NB4 (cell line): Measurements from ENCODE around the gene PSMD5.
A peak's percentile ranks its signal among the peaks of the same experiment; 100 is the strongest.

ENCODE experiments used
- DNase-seq: peaks from one replicate; pipeline ENCODE4 v3.0.0; 2010; ENCODE audit warnings: low read depth
- H3K4me3 ChIP-seq: one replicate; pipeline ENCODE4 v1.5.1; 2011; ENCODE audit warnings: mild to moderate bottlenecking, low read depth, low read length, moderate library complexity
- MYC ChIP-seq: IDR thresholded peaks from 2 replicates; pipeline ENCODE4 v1.6.1; 2011; ENCODE audit warnings: low read depth, low read length
- POLR2A ChIP-seq: IDR thresholded peaks from 2 replicates; pipeline ENCODE4 v1.6.1; 2011; ENCODE audit warnings: mild to moderate bottlenecking; ENCODE audit not compliant: insufficient read length; ENCODE audit errors: extremely low read depth
- TF ChIP-seq, protein P1 (sequence below): IDR thresholded peaks from one replicate; pipeline ENCODE4 v1.5.1; 2012; ENCODE audit warnings: low read depth, low read length
- TF ChIP-seq, protein P2 (sequence below): IDR thresholded peaks from 2 replicates; pipeline ENCODE4 v1.6.1; 2011; ENCODE audit warnings: low read depth, low read length

The PSMD5 gene

DNA sequence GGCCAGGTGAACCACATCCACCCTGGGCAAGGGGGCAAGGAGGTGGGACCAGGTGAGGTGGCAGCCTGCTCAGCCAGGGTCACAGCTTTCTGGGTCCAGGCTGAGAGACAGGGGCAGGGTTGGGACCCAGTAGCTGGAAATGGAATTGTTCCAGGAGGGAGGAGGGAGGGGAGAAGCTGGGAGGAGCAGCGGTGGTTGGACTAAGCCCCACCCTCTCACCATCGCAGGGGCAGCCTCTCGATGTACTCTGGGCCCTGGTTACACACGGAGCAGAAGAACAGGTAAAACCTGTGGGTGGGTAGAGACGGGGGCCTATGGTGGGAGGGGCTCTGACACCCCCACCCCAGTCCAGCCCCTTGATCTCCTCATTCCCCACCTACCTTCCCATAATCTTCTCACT is 23.1 kb upstream of the PSMD5 start:
- DNase-seq, result no peak
- H3K4me3 ChIP-seq, result no peak overlapping the region
- TF ChIP-seq POLR2A (no peak), MYC (no peak)
- TF ChIP-seq, protein P1, sequence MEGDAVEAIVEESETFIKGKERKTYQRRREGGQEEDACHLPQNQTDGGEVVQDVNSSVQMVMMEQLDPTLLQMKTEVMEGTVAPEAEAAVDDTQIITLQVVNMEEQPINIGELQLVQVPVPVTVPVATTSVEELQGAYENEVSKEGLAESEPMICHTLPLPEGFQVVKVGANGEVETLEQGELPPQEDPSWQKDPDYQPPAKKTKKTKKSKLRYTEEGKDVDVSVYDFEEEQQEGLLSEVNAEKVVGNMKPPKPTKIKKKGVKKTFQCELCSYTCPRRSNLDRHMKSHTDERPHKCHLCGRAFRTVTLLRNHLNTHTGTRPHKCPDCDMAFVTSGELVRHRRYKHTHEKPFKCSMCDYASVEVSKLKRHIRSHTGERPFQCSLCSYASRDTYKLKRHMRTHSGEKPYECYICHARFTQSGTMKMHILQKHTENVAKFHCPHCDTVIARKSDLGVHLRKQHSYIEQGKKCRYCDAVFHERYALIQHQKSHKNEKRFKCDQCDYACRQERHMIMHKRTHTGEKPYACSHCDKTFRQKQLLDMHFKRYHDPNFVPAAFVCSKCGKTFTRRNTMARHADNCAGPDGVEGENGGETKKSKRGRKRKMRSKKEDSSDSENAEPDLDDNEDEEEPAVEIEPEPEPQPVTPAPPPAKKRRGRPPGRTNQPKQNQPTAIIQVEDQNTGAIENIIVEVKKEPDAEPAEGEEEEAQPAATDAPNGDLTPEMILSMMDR, result no peak
- TF ChIP-seq, protein P2, sequence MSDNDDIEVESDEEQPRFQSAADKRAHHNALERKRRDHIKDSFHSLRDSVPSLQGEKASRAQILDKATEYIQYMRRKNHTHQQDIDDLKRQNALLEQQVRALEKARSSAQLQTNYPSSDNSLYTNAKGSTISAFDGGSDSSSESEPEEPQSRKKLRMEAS, result no peak

DNA sequence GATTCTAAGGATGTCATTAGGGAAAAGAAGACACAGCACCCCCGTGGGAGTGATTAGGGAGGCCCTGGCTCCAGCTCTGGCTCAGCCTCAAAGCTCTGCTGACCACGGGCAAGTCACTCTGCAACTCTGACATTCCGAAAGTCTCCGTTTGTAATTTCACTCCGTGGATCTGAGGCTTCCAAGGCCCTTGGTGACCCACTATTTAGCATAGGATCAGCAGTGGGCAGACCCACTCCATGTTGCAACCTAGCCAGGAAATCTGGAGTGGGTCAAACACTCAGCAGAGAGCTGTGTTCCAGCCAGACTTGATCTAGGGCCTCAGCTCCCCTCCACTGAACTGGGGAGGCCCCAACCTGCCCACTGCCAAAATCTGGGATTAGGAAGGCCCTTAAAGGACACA is 22.5 kb upstream of the PSMD5 start:
- no peak overlapping the region for H3K4me3 ChIP-seq
- no peak for DNase-seq
- no peak for TF ChIP-seq POLR2A
- TF ChIP-seq, protein P1, result no peak
- TF ChIP-seq, protein P2, result no peak
- TF ChIP-seq MYC, result no peak

DNA sequence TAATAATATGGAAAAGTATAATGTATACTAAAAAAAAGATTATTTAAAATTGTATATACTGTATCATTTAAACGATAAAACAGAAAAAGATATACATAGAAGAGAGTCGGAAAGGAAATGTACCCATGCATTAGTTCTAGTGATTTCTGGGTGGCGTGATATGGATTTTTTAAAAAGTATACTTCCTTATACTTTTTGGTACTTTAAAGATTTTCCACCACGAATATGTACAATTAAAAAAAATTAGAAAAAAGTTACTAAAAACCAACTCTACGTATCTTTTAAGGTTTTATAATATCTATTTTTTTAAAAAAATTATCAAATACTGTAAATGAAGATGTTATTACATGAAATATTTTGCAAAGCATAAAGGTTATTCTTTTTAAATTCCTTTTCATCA is 22.0 kb upstream of the PSMD5 start:
- DNase-seq, result no peak
- H3K4me3 ChIP-seq, result no peak overlapping the region
- TF ChIP-seq MYC, result no peak
- TF ChIP-seq, protein P2, result no peak
- TF ChIP-seq, protein P1, result no peak
- TF ChIP-seq POLR2A, result no peak

DNA sequence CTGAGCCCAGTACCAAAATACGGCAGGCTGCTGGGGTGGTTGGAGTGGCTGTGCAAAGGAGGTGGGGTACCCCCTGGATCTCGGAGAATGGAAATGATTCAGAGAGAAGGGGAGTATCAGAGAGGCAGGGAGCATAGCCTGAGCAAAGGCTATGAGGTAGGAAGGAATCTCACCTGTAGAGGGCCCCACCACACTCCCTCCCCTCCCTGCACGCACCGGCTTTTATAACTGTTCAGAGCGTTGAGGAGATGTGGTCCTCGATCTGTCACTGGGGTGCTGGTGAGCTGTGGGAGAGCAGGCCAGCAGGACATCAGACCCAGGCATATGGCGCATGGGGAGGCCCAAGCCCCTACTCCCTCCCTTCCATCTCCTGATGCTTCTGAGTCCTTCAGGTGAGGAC is 21.1 kb upstream of the PSMD5 start:
- TF ChIP-seq, protein P2, result no peak
- TF ChIP-seq POLR2A (no peak), MYC (no peak)
- TF ChIP-seq, protein P1, result peak; percentile 7
- DNase-seq, result no peak
- H3K4me3 ChIP-seq, result no peak overlapping the region

DNA sequence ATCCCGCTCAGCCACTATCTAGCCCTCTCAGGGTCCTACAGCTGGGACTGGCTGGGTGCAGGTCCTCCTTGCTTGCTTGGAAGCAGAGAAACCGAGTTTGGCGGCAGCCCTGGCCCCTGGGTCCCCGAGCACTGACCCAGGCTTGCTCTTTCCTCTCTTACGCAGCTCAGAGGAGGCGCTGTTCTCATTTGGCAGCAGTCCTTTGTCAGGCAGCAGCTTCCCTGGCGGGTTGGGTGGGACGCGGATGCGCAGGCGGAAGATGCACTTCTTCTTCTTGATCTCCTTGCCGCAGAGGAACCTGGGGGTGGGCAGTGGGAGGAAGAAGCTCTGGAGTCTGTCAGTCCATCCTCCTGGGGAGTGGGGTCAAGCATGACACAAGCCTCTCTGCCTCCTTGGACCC is 19.7 kb upstream of the PSMD5 start:
- TF ChIP-seq, protein P1, result no peak
- TF ChIP-seq, protein P2, result no peak
- no peak for DNase-seq

DNA sequence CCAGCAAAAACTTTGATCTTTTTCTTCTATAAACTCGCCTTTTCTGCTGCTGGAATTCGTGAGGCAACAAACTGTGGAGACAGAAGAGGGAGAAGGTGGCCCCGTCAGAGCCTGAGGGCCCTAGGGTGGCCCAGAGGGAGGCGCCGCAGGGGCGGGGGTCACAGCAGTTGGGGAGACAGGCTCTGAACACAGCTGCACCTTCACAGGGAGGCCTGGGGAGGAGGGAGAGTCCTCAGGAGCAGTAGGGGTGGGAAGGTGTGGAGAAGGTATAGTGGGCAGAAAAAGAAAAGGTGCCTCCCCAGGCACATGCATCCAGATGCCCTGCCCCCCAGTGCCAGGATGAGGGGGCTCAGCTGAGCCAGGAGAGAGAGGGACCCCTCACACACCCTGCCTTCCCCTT is 19.2 kb upstream of the PSMD5 start:
- no peak for DNase-seq
- H3K4me3 ChIP-seq, result no peak overlapping the region
- TF ChIP-seq POLR2A (no peak), MYC (no peak)

More for the DNA sequence above, 19.7 kb upstream of the PSMD5 start:
- H3K4me3 ChIP-seq, result no peak overlapping the region
